HEK293 (cell line): Measurements from ENCODE around the gene TAS1R1.
A peak's percentile ranks its signal among the peaks of the same experiment; 100 is the strongest.

Source experiments
- CTCF ChIA-PET: fragments of 350-600 bp; formaldehyde crosslinking; extraction: SDS; loops from one replicate; lab custom pipeline; 2021; ENCODE audit warnings: antibody characterized with exemption; lab: Yijun Ruan, JAX
- POLR2A ChIA-PET: fragments of 300-600 bp; formaldehyde crosslinking; extraction: SDS; loops from one replicate; lab custom pipeline; 2020; ENCODE audit warnings: antibody characterized with exemption, inconsistent platforms; lab: Yijun Ruan, JAX
- H3K27ac ChIP-seq: fragments of 200-500 bp; sonication (Bioruptor generic); 2 replicates; pipeline ENCODE4 v1.5.1; 2014; ENCODE audit warnings: low read depth, low read length, control low read depth, inconsistent platforms; ENCODE audit errors: extremely low read depth
- H3K36me3 ChIP-seq, 2 experiments: fragments of 200-500 bp in 1 of 2; sonication (Bioruptor generic) in 1 of 2; 1 replicate in 1 of 2; 2 replicates in 1 of 2; pipeline ENCODE4 v1.5.1; 2014 to 2017; ENCODE audit warnings: inconsistent platforms in 2 of 2, low read length in 2 of 2; ENCODE audit not compliant: control insufficient read depth in 2 of 2, insufficient read depth in 1 of 2
- H3K4me1 ChIP-seq: fragments of 200-500 bp; sonication (Bioruptor generic); 2 replicates; pipeline ENCODE4 v1.5.1; 2014; ENCODE audit warnings: mild to moderate bottlenecking, low read length, inconsistent platforms; ENCODE audit not compliant: control insufficient read depth, insufficient read depth
- H3K4me3 ChIP-seq: 2 replicates; pipeline ENCODE4 v1.5.1; 2011; ENCODE audit warnings: low read depth, mild to moderate bottlenecking, control low read depth, low read length, moderate library complexity
- H3K9me3 ChIP-seq: fragments of 200-500 bp; sonication (Bioruptor generic); 2 replicates; pipeline ENCODE4 v1.5.1; 2014; ENCODE audit warnings: low read depth, low read length, inconsistent platforms; ENCODE audit not compliant: control insufficient read depth, insufficient read depth
- BCL11A ChIP-seq: fragments of 450-650 bp; formaldehyde crosslinking; IDR thresholded peaks from 2 replicates; pipeline ENCODE4 v1.5.1; 2016; ENCODE audit warnings: low read depth, missing biosample characterization, missing genetic modification characterization
- EGR2 ChIP-seq: fragments of 450-650 bp; formaldehyde crosslinking; IDR thresholded peaks from 2 replicates; pipeline ENCODE4 v1.5.1; 2016; ENCODE audit warnings: low read depth, missing biosample characterization, missing genetic modification characterization
- MEIS1 ChIP-seq: sonication (generic); formaldehyde crosslinking; IDR thresholded peaks from 2 replicates; pipeline ENCODE4 v1.8.1; 2022; ENCODE audit warnings: missing genetic modification reagents, mild to moderate bottlenecking, borderline replicate concordance
- SCRT1 ChIP-seq: fragments of 450-650 bp; formaldehyde crosslinking; IDR thresholded peaks from 2 replicates; pipeline ENCODE4 v1.5.1; 2016; ENCODE audit warnings: missing biosample characterization, missing genetic modification characterization, borderline replicate concordance
- ZBTB1 ChIP-seq: fragments of 450-650 bp; formaldehyde crosslinking; IDR thresholded peaks from 2 replicates; pipeline ENCODE4 v1.5.1; 2016; ENCODE audit warnings: missing biosample characterization, missing genetic modification characterization
- ZFHX2 ChIP-seq: fragments of 450-650 bp; formaldehyde crosslinking; conservative IDR thresholded peaks from 2 replicates; pipeline ENCODE4 v1.5.1; 2016; ENCODE audit warnings: missing biosample characterization, missing genetic modification characterization
- ZNF155 ChIP-seq: fragments of 450-650 bp; formaldehyde crosslinking; IDR thresholded peaks from 2 replicates; pipeline ENCODE4 v1.5.1; 2016; ENCODE audit warnings: missing biosample characterization, missing genetic modification characterization
- ZNF202 ChIP-seq: fragments of 450-650 bp; formaldehyde crosslinking; IDR thresholded peaks from 2 replicates; pipeline ENCODE4 v1.5.1; 2016; ENCODE audit warnings: missing biosample characterization, missing genetic modification characterization, borderline replicate concordance
- ZNF24 ChIP-seq: fragments of 450-650 bp; formaldehyde crosslinking; IDR thresholded peaks from 2 replicates; pipeline ENCODE4 v1.5.1; 2016; ENCODE audit warnings: missing biosample characterization, missing genetic modification characterization
- ZNF266 ChIP-seq: fragments of 450-650 bp; formaldehyde crosslinking; IDR thresholded peaks from 2 replicates; pipeline ENCODE4 v1.5.1; 2016; ENCODE audit warnings: missing biosample characterization, missing genetic modification characterization, low read depth
- ZNF423 ChIP-seq: fragments of 450-650 bp; formaldehyde crosslinking; IDR thresholded peaks from 2 replicates; pipeline ENCODE4 v1.5.1; 2016; ENCODE audit warnings: missing biosample characterization, missing genetic modification characterization
- ZNF433 ChIP-seq: fragments of 450-650 bp; formaldehyde crosslinking; IDR thresholded peaks from 2 replicates; pipeline ENCODE4 v1.5.1; 2016; ENCODE audit warnings: missing biosample characterization, missing genetic modification characterization, low read depth
- ZNF558 ChIP-seq: fragments of 450-650 bp; formaldehyde crosslinking; IDR thresholded peaks from 2 replicates; pipeline ENCODE4 v1.5.1; 2016; ENCODE audit warnings: missing biosample characterization, missing genetic modification characterization
- ZNF596 ChIP-seq: fragments of 450-650 bp; IDR thresholded peaks from 2 replicates; pipeline ENCODE4 v1.5.0; 2018; ENCODE audit warnings: missing biosample characterization, mild to moderate bottlenecking, missing genetic modification characterization, moderate library complexity
- ZNF600 ChIP-seq: fragments of 450-650 bp; formaldehyde crosslinking; IDR thresholded peaks from 2 replicates; pipeline ENCODE4 v1.5.1; 2016; ENCODE audit warnings: missing biosample characterization, missing genetic modification characterization
- ZNF677 ChIP-seq: fragments of 450-650 bp; IDR thresholded peaks from 2 replicates; pipeline ENCODE4 v1.5.0; 2018; ENCODE audit warnings: missing biosample characterization, mild to moderate bottlenecking, missing genetic modification characterization, moderate library complexity
- TF ChIP-seq, protein P1 (sequence below): fragments of 450-650 bp; formaldehyde crosslinking; IDR thresholded peaks from 2 replicates; pipeline ENCODE4 v1.5.1; 2016; ENCODE audit warnings: missing biosample characterization, missing genetic modification characterization
- TF ChIP-seq, protein P2 (sequence below): fragments of 450-650 bp; formaldehyde crosslinking; IDR thresholded peaks from 2 replicates; pipeline ENCODE4 v1.5.1; 2016; ENCODE audit warnings: missing biosample characterization, missing genetic modification characterization

Gene TAS1R1

DNA sequence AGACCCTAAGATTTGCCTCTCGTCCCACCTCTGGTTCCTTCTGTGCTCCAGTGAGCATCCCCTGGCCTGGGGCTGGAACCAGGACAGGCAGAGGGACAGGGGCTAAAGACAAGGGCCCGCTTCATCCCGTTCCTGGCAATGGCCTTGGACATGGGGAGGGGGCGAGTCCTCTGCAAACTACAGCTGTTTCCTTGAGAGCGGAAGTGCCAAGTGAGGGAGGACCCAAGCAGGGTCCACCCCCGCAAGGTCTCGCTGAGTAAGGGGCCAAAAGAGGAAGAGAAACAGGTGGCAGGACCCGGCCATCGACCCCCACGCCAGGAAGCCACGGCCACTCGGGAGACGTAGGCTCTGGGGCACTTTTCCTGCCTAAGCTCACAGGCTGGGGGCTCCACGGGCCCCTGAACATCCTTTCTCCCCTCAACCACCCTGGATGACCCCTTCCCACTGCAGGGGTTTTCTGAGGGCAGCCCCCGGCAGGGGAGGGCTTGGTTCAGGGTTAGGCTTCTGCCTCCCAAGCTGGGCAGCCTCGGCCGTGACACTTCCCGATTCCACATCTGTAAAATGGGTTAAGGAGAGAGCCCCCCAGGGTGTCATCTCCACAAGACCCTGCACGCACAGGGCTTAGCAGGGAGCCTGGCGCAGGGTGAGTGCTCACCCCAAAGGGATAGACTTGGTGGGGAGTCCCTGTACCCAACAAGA, 45.7 kb upstream of the TAS1R1 start:
- TF ChIP-seq, protein P1, sequence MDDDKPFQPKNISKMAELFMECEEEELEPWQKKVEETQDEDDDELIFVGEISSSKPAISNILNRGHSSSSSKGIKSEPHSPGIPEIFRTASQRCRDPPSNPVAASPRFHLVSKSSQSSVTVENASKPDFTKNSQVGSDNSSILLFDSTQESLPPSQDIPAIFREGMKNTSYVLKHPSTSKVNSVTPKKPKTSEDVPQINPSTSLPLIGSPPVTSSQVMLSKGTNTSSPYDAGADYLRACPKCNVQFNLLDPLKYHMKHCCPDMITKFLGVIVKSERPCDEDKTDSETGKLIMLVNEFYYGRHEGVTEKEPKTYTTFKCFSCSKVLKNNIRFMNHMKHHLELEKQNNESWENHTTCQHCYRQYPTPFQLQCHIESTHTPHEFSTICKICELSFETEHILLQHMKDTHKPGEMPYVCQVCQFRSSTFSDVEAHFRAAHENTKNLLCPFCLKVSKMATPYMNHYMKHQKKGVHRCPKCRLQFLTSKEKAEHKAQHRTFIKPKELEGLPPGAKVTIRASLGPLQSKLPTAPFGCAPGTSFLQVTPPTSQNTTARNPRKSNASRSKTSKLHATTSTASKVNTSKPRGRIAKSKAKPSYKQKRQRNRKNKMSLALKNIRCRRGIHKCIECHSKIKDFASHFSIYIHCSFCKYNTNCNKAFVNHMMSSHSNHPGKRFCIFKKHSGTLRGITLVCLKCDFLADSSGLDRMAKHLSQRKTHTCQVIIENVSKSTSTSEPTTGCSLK (tag by site-specific recombination), result no peak
- TF ChIP-seq ZNF596, result no peak
- TF ChIP-seq, protein P2, sequence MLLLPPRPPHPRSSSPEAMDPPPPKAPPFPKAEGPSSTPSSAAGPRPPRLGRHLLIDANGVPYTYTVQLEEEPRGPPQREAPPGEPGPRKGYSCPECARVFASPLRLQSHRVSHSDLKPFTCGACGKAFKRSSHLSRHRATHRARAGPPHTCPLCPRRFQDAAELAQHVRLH (tag by site-specific recombination), result no peak
- no peak for TF ChIP-seq ZNF600
- Histone ChIP-seq H3K36me3 (no peaks in the 10 kb centered on the region), H3K9me3 (no peaks in the 10 kb centered on the region), H3K4me1 (no peaks in the 10 kb centered on the region), H3K27ac (no peak overlapping the region), H3K4me3 (no peak overlapping the region)
- ChIA-PET POLR2A (no interaction called here), CTCF (no interaction called here)

DNA sequence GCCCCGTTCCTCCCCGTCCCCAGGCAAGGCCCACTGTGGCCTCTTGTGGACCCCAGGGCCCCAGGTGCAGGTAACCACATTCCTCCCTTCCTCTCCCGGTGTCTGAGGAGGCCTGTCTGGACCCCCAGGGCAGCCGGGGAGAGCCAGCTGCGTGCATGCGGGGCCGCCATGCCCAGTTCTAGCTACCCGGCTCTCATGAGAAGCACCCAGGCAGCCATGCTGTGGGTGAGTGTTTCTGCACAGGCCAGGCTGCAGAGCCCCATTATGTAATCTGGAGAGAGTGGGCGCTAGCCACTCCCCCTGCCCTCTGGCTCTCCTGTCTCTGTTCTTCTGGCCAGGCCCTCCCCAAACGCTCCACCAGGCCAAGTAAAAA, 45.2 kb upstream of the TAS1R1 start:
- CTCF ChIA-PET, result no interaction called here

DNA sequence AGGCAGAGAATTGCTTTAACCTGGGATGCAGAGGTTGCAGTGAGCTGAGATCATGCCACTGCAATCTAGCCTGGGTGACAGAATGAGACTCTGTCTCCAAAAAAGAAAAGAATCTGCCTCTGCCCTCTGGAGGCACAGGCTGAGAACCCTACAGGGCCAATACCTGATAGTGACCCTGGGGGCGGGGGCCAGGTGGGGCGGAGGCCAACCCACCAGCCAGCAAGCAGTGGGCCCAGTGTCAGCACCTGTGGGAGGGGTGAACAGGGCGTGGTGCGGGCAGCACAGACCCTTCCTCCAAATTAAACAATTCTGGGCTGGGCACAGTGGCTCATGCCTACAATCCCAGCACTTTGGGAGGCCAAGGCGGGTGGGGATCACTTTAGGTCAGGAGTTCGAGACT, 44.6 kb upstream of the TAS1R1 start:
- Histone ChIP-seq H3K36me3 (no peaks in the 10 kb centered on the region), H3K27ac (no peak overlapping the region), H3K4me1 (no peaks in the 10 kb centered on the region), H3K9me3 (no peaks in the 10 kb centered on the region), H3K4me3 (no peak overlapping the region)
- CTCF ChIA-PET, result no interaction called here
- TF ChIP-seq ZBTB1 (tag by site-specific recombination), result no peak
- TF ChIP-seq ZNF24 (tag by site-specific recombination), result no peak
- no peak for TF ChIP-seq ZNF155 (tag by site-specific recombination)
- no peak for TF ChIP-seq ZNF558 (tag by site-specific recombination)
- TF ChIP-seq MEIS1 (CRISPR knock-in tag), result no peak
- POLR2A ChIA-PET, result no interaction called here

More for the DNA sequence above, 45.2 kb upstream of the TAS1R1 start:
- no peaks in the 10 kb centered on the region for H3K4me1 ChIP-seq
- H3K4me3 ChIP-seq, result no peak overlapping the region
- H3K27ac ChIP-seq, result no peak overlapping the region
- no peaks in the 10 kb centered on the region for H3K36me3 ChIP-seq
- peak; percentile 39; the same call in 1 of the 2 replicates for TF ChIP-seq EGR2 (tag by site-specific recombination)
- no peak for TF ChIP-seq ZNF433 (tag by site-specific recombination)
- no peak for TF ChIP-seq SCRT1
- TF ChIP-seq ZNF266 (tag by site-specific recombination), result no peak
- no peak for TF ChIP-seq ZNF423 (tag by site-specific recombination)
- no peak for TF ChIP-seq BCL11A (tag by site-specific recombination)
- no peak for TF ChIP-seq ZNF677 (tag by site-specific recombination)
- peak; percentile 60 for TF ChIP-seq ZFHX2 (tag by site-specific recombination)
- no peak for TF ChIP-seq ZNF202 (tag by site-specific recombination)
- H3K9me3 ChIP-seq, result no peaks in the 10 kb centered on the region
- POLR2A ChIA-PET, result no interaction called here
